Stimulated activated CD8-positive, alpha-beta memory T cell treated with anti-CD3 and anti-CD28 coated beads, Interleukin-7, amount 100 ng/mL, for 48 hours (primary cell): Measurements from ENCODE around the gene CLCN3.
"Not testable (repeated sequence)": the region's sequence is repeated elsewhere in the genome, so short reads cannot be mapped to it uniquely, and the experiment has no call there.

ENCODE experiments used
- DNase-seq, 2 donors: peaks; one replicate each; pipeline ENCODE4 v3.0.0-alpha.2; 2020; ENCODE audit warnings: low read depth in 1 of 2; ENCODE audit errors: extremely low read depth in 1 of 2

CLCN3 gene

DNA sequence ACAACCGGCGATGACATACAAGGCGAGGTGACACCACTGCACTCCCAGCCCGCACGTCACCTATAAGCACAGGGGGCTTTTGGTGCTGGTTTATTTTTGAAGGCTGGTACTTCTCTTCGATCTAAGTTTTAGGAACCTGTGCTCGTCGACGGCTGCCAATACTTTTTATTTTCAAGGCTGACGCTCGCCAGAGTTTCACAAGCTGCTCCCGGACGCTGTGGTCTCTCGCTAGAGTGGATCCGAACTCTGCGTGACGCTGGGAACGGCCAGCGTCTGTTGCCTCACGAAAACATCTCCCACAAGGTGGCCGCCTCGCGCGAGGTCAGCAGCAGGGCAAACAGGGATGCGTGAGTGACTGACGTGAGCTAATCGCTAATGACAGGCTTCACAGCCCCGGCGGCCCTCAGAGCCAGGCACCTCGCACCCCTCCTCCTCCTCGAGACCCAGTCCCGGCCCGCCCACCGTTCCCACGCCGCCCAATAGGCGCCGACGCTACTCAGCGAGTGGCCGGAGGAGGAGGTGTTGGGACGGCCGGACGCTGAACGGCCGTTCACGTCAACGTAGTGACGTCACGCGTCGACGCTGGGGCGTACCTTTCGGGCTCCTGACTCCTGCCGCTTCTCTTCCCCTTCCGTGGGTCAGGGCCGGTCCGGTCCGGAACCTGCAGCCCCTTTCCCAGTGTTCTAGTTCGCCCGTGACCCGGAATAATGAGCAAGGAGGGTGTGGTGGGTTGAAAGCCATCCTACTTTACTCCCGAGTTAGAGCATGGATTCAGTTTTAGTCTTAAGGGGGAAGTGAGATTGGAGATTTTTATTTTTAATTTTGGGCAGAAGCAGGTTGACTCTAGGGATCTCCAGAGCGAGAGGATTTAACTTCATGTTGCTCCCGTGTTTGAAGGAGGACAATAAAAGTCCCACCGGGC, at the start of gene CLCN3:
CLCN3 (plus strand) TSS at position 621 of the 922 bp plus-strand sequence. CDS start 15,351 bp downstream, outside the sequence.
- peak; percentile 89 to 94 for DNase-seq

GRCh38 chr4:169571012-169571411, 49.4 kb upstream of the CLCN3 start:
- not testable (repeated sequence) for DNase-seq

- no peak for DNase-seq
These were observed 48.9 kb upstream of the CLCN3 start for GRCh38 chr4:169571435-169571834.

DNA sequence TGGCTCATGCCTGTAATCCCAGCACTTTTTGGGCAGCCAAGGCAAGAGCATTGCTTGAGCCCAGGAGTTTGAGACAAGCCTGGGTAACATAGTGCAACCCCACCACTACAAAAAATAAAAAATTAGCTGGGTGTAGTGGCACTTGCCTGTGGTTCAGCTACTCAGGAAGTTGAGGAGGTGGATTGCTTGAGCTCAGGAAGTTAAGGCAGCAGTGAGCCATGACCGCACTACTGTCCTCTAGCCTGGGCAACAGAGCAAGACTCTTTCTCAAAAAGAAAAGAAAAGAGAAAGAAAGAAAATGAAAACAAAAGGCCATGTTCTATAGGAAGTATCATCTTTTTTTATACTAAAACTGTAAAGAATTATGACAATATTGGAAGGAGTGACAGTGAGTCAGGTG, 46.5 kb upstream of the CLCN3 start:
- DNase-seq: no peak

DNA sequence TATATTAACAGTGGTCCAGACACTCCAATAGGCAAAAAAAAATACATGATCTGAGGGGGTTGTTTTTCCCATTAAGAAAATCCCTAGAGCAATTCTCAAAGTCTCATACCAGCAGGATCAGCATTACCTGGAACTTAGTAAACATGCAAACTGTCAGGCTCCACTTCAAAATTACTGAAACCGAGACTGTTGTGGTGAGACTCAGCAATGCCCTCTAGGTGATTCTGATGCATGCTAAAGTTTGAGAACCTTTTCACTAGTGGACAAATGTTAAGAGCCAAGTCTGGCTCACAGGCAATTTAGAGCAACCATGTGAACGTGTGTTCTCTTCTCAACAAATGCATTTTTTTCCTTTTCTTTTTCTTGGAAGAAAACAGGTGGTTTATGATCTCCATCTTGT, 38.2 kb upstream of the CLCN3 start:
- DNase-seq: no peak

DNA sequence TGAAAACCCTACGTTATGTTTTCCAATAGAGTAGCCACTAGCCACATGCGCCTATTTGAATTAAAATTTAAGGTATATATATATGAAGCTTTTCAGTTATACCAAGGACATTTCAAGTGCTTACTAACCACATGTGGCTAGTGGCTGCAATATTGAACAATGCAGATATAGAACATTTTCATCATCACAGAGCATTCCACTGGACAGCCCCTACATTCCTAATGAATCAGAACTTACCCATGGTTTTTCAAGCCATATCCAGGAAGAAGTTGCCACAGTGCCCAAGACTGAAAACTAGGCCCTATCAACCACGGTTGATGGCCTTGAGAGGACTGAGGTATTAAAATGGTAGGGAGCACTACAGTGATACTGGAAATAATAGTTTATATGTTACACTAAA, 37.7 kb upstream of the CLCN3 start:
- no peak for DNase-seq

GRCh38 chr4:169583563-169583962, 36.8 kb upstream of the CLCN3 start:
- DNase-seq: no peak

DNA sequence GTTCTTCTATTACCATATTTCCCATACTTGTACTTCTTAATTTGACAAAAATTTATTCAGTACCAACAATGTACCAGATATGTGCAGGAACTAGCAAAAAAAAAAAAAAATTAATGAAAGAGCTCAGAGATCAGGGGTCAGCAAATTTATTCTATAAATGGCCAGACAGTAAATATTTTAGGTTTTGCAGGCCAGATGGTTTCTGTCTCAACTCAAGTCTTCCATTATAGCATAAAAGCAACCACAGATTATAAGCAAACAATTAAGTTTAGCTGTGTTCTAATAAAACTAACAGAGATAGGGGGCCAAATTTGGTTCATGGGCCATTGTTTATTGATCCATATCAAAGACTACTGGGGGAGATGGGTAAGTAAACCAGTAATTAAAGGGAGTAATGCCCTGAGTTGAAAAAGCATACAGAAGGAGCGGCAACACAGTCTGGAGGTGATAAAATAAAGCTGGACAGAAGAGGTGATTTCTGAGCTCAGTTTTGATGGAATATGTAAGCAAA, 27.3 kb upstream of the CLCN3 start:
- no peak for DNase-seq

DNA sequence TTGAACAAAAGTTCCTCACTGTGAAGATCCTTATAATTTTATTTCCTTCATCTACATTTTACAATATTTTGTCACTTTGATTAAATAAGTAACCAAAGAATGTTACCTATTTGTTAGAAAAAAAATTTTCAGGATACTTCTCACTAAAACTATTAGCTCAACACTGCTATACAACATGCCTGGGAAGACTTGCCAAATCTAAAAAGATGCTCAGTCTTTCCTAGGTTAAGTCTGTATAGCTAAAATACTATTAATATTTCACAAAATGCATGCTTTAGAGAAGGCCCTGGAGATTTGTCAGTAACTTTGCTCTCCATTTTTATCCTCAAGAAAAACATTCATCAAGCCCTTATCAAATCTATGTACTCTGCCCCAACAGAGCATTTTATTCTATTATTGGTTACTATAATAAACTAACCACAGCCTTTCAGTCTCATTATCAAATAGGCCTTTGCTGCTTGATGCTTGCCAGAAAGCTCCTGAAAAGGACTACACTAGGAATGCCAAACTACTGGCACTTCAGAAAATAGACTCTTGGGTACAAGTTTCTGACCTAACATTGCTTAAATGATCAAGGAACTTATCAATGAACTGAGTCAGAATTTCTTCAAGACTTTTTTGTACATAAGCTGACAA, 25.7 kb upstream of the CLCN3 start:
- DNase-seq: no peak

DNA sequence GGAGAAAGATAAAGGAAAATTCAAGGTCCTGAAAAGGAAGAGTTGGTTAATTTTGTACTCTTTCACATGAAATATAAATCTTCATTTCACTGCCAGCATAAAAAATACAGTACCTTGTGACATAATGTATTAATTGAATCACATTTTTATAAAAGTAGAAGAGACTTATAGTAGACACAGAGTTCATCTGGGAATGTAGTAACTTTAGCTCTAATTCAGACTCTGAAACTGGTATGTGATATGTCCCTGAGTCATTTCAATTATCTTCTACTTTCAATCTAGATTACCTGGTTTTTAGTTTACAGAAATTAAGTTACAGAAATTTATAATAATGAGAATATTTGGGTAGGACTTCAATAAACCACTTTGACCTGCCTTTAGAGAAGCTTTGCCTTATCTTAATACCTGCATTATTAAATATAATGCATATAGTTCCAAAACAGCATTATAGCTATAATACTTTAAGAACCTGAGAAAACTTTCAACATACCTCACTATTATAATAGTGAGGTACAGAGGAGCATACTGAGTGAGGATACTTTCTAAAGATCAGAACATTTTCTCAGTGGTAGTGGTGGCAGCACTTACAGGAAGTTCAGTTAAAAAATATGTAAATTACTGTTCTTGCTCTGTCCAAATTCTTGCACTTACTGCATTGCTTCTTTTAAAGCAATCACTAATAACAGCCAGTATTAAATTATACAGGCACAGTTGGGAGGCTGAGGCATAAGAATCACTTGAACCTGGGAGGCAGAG, 19.2 kb upstream of the CLCN3 start:
- DNase-seq: no peak

DNA sequence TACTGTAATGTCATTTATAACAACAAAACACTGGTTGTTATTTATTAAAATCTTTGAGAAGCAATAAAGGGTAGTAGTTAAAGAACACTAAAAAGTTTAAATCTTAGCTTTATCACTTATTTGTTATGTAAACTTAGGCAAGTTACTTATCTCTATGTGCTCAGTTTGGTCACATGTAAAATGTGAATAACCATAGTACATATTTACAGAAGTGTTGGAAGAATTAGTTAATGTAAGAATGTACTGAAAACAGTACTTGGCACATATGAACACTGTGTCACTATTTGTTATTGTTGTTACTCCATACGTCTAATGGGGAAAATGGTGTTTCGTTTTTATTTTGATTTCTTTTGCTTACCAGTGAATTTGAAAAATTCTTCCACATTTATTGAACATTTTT, 17.1 kb upstream of the CLCN3 start:
- DNase-seq: no peak

- no peak for DNase-seq
These were observed 16.1 kb upstream of the CLCN3 start for GRCh38 chr4:169604131-169604900.

GRCh38 chr4:169604903-169605331, 15.5 kb upstream of the CLCN3 start:
- no peak for DNase-seq

- no peak for DNase-seq
These were observed 9.2 kb upstream of the CLCN3 start for GRCh38 chr4:169611157-169611556.

DNA sequence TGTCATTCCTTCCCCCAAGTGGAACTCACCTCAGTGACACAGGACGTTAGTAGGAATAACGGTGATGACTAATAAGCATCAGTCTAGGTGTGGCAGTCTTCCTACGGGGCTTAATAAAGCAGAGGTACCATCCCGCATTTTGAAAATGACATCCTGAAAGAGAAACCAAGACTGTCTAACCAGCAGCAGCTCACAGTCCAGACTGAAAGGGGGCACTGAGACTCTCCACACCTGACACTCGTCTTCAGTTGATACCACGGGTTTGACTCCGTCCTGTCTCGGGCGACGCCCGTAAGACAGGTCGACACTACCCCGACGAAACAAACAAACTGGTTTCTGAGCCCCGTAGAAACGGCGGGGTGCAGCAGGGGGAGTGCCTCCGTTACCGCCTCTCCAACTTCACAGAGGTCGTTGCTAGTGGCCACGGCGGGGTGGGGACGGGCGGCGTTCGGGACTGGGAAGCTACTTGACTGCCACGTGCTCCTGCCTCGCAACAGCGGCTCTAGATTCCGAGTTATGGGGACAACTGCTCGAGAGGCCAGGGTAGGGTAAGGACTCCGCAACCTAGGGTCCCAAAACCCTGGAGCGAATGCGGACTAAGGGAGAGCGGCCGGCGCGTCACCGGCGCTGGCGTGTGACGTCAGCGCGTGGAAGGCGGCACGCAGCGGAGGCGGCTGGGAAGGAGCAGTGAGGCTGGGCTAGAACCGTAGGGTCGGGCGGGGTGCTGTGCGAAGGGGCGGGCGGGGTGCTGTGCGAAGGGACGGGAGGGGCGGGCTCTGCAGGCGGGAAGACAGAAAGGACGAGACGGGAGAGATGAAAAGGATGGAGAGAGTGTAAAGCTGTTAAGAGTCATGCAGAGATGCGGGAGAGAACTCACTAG, 8.1 kb upstream of the CLCN3 start, which contains the start of gene NEK1:
NEK1 (minus strand) TSS at position 593 of the 880 bp plus-strand sequence. CDS start 9,953 bp downstream, outside the sequence.
- peak; percentile 73 to 84 for DNase-seq

- no peak for DNase-seq
These were observed 7.2 kb upstream of the CLCN3 start for GRCh38 chr4:169612871-169613859.

DNA sequence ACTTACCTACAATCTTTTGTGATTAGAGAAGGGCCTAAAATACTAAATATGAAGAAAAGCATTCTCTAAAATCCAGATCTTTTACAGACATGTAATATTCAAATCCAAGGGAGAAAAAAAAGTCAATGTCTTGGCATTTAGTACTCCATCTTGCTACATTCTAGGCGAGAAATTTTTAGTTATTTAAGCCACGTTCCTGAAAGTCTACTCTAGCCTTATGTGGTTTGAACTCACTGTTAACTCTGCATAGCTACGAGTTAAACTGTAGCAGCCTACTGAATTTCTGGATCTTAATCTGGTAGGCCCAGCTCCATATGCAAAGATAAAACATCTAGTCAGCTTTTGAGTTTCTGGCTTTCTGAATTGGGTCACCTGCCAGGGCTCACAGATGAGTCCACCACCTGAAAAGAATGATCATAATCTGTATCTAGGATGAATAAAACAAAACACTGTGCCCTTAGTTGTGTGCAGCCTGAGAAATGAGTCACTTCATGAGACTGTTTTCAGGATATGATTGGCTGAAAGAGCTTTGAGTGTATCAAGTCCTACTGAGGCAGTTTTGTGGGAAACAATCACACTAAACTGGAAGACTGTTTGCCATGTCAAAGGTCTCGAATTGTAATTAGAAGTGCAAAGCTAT, 4.8 kb upstream of the CLCN3 start:
- DNase-seq: no peak

DNA sequence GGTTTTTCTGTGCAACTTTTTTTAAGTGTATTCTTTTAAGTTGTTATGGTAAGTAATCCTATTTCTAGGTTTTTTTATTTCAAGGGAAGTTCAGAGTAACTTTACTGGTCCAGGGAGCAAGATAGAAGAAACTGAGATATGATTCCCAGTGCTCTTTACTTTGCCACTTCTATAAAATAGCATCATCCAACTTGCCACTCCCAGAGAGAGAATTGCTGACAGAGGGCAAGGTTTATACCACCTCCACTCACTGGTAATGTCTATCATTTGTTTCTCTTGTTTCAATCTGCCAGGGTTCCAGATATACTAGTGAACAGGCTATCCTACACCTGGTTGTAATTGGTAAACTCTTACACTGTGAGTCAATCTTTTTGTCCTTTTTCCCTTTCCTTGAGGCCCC, 3.5 kb upstream of the CLCN3 start:
- DNase-seq: no peak
